Measurements from ENCODE around the gene MBD5.

Gene MBD5

GRCh38 chr2:148172131-148172753, 151.4 kb downstream of the MBD5 start:
- peaks cover 20% of the 10 kb centered on the region for H3K79me1 ChIP-seq (replicated peaks; ENCODE audit: low read length, poor library complexity, severe bottlenecking)
- H3K36me3 ChIP-seq (ENCODE audit: control insufficient read depth in 1 of 2, insufficient read depth in 2 of 2, low read depth in 1 of 2, low read length in 2 of 2), result peaks cover 6 to 16% of the 10 kb centered on the region in 2 experiments
- H3K14ac ChIP-seq (ENCODE audit: low read length in 2 of 2), result peak overlapping the region in 1 of 2 experiments; percentile 44
- peaks cover 3% of the 10 kb centered on the region for H3K4me1 ChIP-seq (ENCODE audit: control insufficient read depth, insufficient read depth, low read depth, low read length)
- no peak overlapping the region for H3K4me2 ChIP-seq (ENCODE audit: low read length, poor library complexity, severe bottlenecking)
- no peak overlapping the region for H2BK12ac ChIP-seq (ENCODE audit: low read length in 2 of 2)
- 96% methylated on average over 5 of the region's 6 CpGs for WGBS
- no peak overlapping the region for H3K27ac ChIP-seq (ENCODE audit: low read length, poor library complexity, severe bottlenecking)
- H4K8ac ChIP-seq (ENCODE audit: low read length), result no peak overlapping the region
- H3K9me3 ChIP-seq (ENCODE audit: control insufficient read depth, low read length), result no peaks in the 10 kb centered on the region
- H3K27me3 ChIP-seq (ENCODE audit: control insufficient read depth in 1 of 2, insufficient read depth in 1 of 2, low read length in 2 of 2), result no peaks in the 10 kb centered on the region
- no peak overlapping the region for H3K23ac ChIP-seq (ENCODE audit: low read length in 2 of 2)
- no peak overlapping the region for H2BK15ac ChIP-seq (ENCODE audit: low read depth, poor library complexity, severe bottlenecking)
- H3K18ac ChIP-seq (ENCODE audit: low read depth in 1 of 2, low read length in 2 of 2), result no peak overlapping the region
- no peak overlapping the region for H2AFZ ChIP-seq (ENCODE audit: low read depth, low read length)
- no peak overlapping the region for H3K9ac ChIP-seq (ENCODE audit: low read length)
- H3K4ac ChIP-seq (ENCODE audit: low read depth in 1 of 2, low read length in 2 of 2), result no peak overlapping the region
- peak overlapping the region in 1 of 2 experiments; percentile 4 for H3K4me3 ChIP-seq (ENCODE audit: insufficient read depth in 1 of 2, low read depth in 1 of 2, low read length in 2 of 2)
- no peak for DNase-seq
- no peak overlapping the region for H2AK5ac ChIP-seq (ENCODE audit: low read length, severe bottlenecking)
- no peak overlapping the region for H4K91ac ChIP-seq (ENCODE audit: low read length)
- H2BK5ac ChIP-seq (ENCODE audit: low read depth, low read length, poor library complexity, severe bottlenecking), result no peak overlapping the region
- no peak overlapping the region for H2BK120ac ChIP-seq (ENCODE audit: low read depth, low read length)

- Histone ChIP-seq H3K79me1 (replicated peaks; ENCODE audit: low read length, poor library complexity, severe bottlenecking) (peaks cover 22% of the 10 kb centered on the region), H3K4ac (ENCODE audit: low read depth in 1 of 2, low read length in 2 of 2) (no peak overlapping the region), H4K91ac (ENCODE audit: low read length) (no peak overlapping the region), H3K4me3 (ENCODE audit: insufficient read depth in 1 of 2, low read depth in 1 of 2, low read length in 2 of 2) (no peak overlapping the region), H2AK5ac (ENCODE audit: low read length, severe bottlenecking) (no peak overlapping the region), H3K27me3 (ENCODE audit: control insufficient read depth in 1 of 2, insufficient read depth in 1 of 2, low read length in 2 of 2) (no peaks in the 10 kb centered on the region), H2BK120ac (ENCODE audit: low read depth, low read length) (no peak overlapping the region), H2BK5ac (ENCODE audit: low read depth, low read length, poor library complexity, severe bottlenecking) (no peak overlapping the region), H4K8ac (ENCODE audit: low read length) (no peak overlapping the region), H3K4me2 (ENCODE audit: low read length, poor library complexity, severe bottlenecking) (no peak overlapping the region), H3K36me3 (ENCODE audit: control insufficient read depth in 1 of 2, insufficient read depth in 2 of 2, low read depth in 1 of 2, low read length in 2 of 2) (peaks cover 6 to 16% of the 10 kb centered on the region in 2 experiments), H2BK15ac (ENCODE audit: low read depth, poor library complexity, severe bottlenecking) (no peak overlapping the region), H2AFZ (ENCODE audit: low read depth, low read length) (no peak overlapping the region), H3K23ac (ENCODE audit: low read length in 2 of 2) (no peak overlapping the region), H3K9me3 (ENCODE audit: control insufficient read depth, low read length) (no peaks in the 10 kb centered on the region), H2BK12ac (ENCODE audit: low read length in 2 of 2) (no peak overlapping the region), H3K27ac (ENCODE audit: low read length, poor library complexity, severe bottlenecking) (no peak overlapping the region), H3K9ac (ENCODE audit: low read length) (no peak overlapping the region), H3K4me1 (ENCODE audit: control insufficient read depth, insufficient read depth, low read depth, low read length) (peaks cover 3% of the 10 kb centered on the region), H3K18ac (ENCODE audit: low read depth in 1 of 2, low read length in 2 of 2) (no peak overlapping the region), H3K14ac (ENCODE audit: low read length in 2 of 2) (no peak overlapping the region)
- 97% methylated on average over 12 of the region's 12 CpGs for WGBS
- no peak for DNase-seq
Measured at GRCh38 chr2:148173168-148173567, 152.3 kb downstream of the MBD5 start.

DNA sequence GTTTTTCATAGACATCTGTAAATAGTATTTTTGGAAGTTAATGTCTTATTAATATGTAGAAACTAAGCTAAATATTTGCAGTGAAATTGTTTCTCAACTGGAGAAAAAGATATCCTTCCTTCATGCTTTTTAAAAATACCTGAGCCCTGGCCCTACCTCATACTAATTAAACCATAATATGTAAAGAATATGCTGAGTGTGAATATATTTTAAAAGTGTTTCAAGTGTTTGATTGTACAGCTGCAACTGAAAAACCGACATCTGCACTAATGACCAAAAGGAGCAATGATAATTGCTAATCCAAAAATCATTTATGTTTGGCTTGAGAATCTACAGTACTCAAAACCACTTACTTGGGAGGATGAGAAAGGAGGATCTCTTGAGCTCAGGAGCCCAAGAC, 156.7 kb downstream of the MBD5 start:
- Histone ChIP-seq H3K4me3 (ENCODE audit: insufficient read depth in 1 of 2, low read depth in 1 of 2, low read length in 2 of 2) (no peak overlapping the region), H3K27ac (ENCODE audit: low read length, poor library complexity, severe bottlenecking) (no peak overlapping the region), H2BK5ac (ENCODE audit: low read depth, low read length, poor library complexity, severe bottlenecking) (no peak overlapping the region), H3K9me3 (ENCODE audit: control insufficient read depth, low read length) (no peaks in the 10 kb centered on the region), H4K8ac (ENCODE audit: low read length) (no peak overlapping the region), H2BK120ac (ENCODE audit: low read depth, low read length) (no peak overlapping the region), H3K4ac (ENCODE audit: low read depth in 1 of 2, low read length in 2 of 2) (no peak overlapping the region), H2BK12ac (ENCODE audit: low read length in 2 of 2) (no peak overlapping the region), H3K23ac (ENCODE audit: low read length in 2 of 2) (no peak overlapping the region), H3K79me1 (replicated peaks; ENCODE audit: low read length, poor library complexity, severe bottlenecking) (peaks cover 13% of the 10 kb centered on the region), H3K27me3 (ENCODE audit: control insufficient read depth in 1 of 2, insufficient read depth in 1 of 2, low read length in 2 of 2) (no peaks in the 10 kb centered on the region), H2BK15ac (ENCODE audit: low read depth, poor library complexity, severe bottlenecking) (no peak overlapping the region), H3K9ac (ENCODE audit: low read length) (no peak overlapping the region), H2AFZ (ENCODE audit: low read depth, low read length) (no peak overlapping the region), H2AK5ac (ENCODE audit: low read length, severe bottlenecking) (no peak overlapping the region), H3K4me2 (ENCODE audit: low read length, poor library complexity, severe bottlenecking) (no peak overlapping the region), H3K36me3 (ENCODE audit: control insufficient read depth in 1 of 2, insufficient read depth in 2 of 2, low read depth in 1 of 2, low read length in 2 of 2) (peaks cover 12 to 37% of the 10 kb centered on the region in 2 experiments), H3K4me1 (ENCODE audit: control insufficient read depth, insufficient read depth, low read depth, low read length) (no peaks in the 10 kb centered on the region), H3K18ac (ENCODE audit: low read depth in 1 of 2, low read length in 2 of 2) (no peak overlapping the region), H4K91ac (ENCODE audit: low read length) (no peak overlapping the region), H3K14ac (ENCODE audit: low read length in 2 of 2) (no peak overlapping the region)
- no peak for DNase-seq
- WGBS, result 100% methylated on average over 1 of the region's 1 CpG

DNA sequence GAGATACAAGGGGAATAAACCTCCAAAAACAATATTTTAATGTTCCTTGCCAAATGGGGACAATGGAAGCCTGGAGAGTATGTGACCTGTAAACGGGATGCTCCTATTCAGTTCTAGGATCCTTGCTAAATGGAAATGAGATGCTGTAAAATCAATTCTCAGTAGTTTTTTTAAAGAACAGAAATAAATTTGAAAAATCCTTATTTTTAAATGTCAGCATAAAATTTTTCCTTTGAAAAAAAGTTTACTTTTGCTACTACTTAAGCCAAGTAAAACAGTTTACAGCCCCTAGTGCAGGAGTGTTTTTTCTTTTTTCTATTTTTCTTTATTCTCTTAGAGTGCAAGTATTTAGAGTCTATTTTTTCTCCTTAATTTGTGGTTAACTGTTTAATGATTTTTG, 158.8 kb downstream of the MBD5 start:
- Histone ChIP-seq H3K36me3 (ENCODE audit: control insufficient read depth in 1 of 2, insufficient read depth in 2 of 2, low read depth in 1 of 2, low read length in 2 of 2) (peaks cover 6 to 50% of the 10 kb centered on the region in 2 experiments), H4K8ac (ENCODE audit: low read length) (no peak overlapping the region), H2BK15ac (ENCODE audit: low read depth, poor library complexity, severe bottlenecking) (no peak overlapping the region), H4K91ac (ENCODE audit: low read length) (no peak overlapping the region), H2BK12ac (ENCODE audit: low read length in 2 of 2) (no peak overlapping the region), H3K4ac (ENCODE audit: low read depth in 1 of 2, low read length in 2 of 2) (no peak overlapping the region), H2AFZ (ENCODE audit: low read depth, low read length) (no peak overlapping the region), H3K79me1 (replicated peaks; ENCODE audit: low read length, poor library complexity, severe bottlenecking) (peaks cover 11% of the 10 kb centered on the region), H3K18ac (ENCODE audit: low read depth in 1 of 2, low read length in 2 of 2) (no peak overlapping the region), H3K9ac (ENCODE audit: low read length) (no peak overlapping the region), H3K4me2 (ENCODE audit: low read length, poor library complexity, severe bottlenecking) (no peak overlapping the region), H3K23ac (ENCODE audit: low read length in 2 of 2) (no peak overlapping the region), H2AK5ac (ENCODE audit: low read length, severe bottlenecking) (no peak overlapping the region), H3K27me3 (ENCODE audit: control insufficient read depth in 1 of 2, insufficient read depth in 1 of 2, low read length in 2 of 2) (no peaks in the 10 kb centered on the region), H3K4me1 (ENCODE audit: control insufficient read depth, insufficient read depth, low read depth, low read length) (no peaks in the 10 kb centered on the region), H3K27ac (ENCODE audit: low read length, poor library complexity, severe bottlenecking) (no peak overlapping the region), H2BK120ac (ENCODE audit: low read depth, low read length) (no peak overlapping the region), H2BK5ac (ENCODE audit: low read depth, low read length, poor library complexity, severe bottlenecking) (no peak overlapping the region), H3K9me3 (ENCODE audit: control insufficient read depth, low read length) (no peaks in the 10 kb centered on the region), H3K4me3 (ENCODE audit: insufficient read depth in 1 of 2, low read depth in 1 of 2, low read length in 2 of 2) (no peak overlapping the region), H3K14ac (ENCODE audit: low read length in 2 of 2) (no peak overlapping the region)
- no CpG with 5 or more reads among the region's 1 CpG for WGBS
- no peak for DNase-seq
